Kasumi-1 (cell line): ENCODE results near the gene POLR2H.

Experiments used
- DNase-seq, 2 experiments: peaks; one replicate each; lab custom pipeline; 2025; lab: John Stamatoyannopoulos, UW

Gene POLR2H

GRCh38 chr3:184361532-184361931 lies at the start of gene POLR2H, which contains the start of gene CLCN2:
POLR2H (plus strand) TSS chr3:184361710; CDS start chr3:184363493, 1,783 bp downstream.
CLCN2 (minus strand) TSS chr3:184361605; CDS start chr3:184361479, 126 bp downstream.
- peak; percentile 47 to 52 for DNase-seq

GRCh38 chr3:184314363-184314699 lies 47.2 kb upstream of the POLR2H start, which contains the start of gene EIF4G1:
EIF4G1 (plus strand) TSS chr3:184314606; CDS start chr3:184315797, 1,191 bp downstream.
- DNase-seq, result peak; percentile 87 to 89

- peak; percentile 8 to 19 for DNase-seq
Measured at GRCh38 chr3:184314700-184315542, 46.6 kb upstream of the POLR2H start.

GRCh38 chr3:184315543-184315867 lies 46.0 kb upstream of the POLR2H start:
- no peak for DNase-seq

GRCh38 chr3:184315871-184316661 lies 45.4 kb upstream of the POLR2H start:
- DNase-seq, result no peak

GRCh38 chr3:184316792-184317191 lies 44.7 kb upstream of the POLR2H start:
- DNase-seq, result no peak

- DNase-seq, result no peak
Measured at GRCh38 chr3:184317201-184317600, 44.3 kb upstream of the POLR2H start.

GRCh38 chr3:184320104-184320445 lies 41.4 kb upstream of the POLR2H start:
- peak; percentile 72 to 74 for DNase-seq

- DNase-seq, result no peak
Measured at GRCh38 chr3:184321666-184322065, 39.8 kb upstream of the POLR2H start.

- DNase-seq, result no peak
Measured at GRCh38 chr3:184322731-184323487, 38.6 kb upstream of the POLR2H start.

GRCh38 chr3:184323696-184324095 lies 37.8 kb upstream of the POLR2H start:
- DNase-seq, result no peak

- DNase-seq, result no peak
Measured at GRCh38 chr3:184325269-184325668, 36.2 kb upstream of the POLR2H start.

GRCh38 chr3:184325715-184326369 lies 35.7 kb upstream of the POLR2H start:
- DNase-seq, result no peak

- no peak for DNase-seq
Measured at GRCh38 chr3:184327171-184327570, 34.3 kb upstream of the POLR2H start.

GRCh38 chr3:184328516-184328915 lies 33.0 kb upstream of the POLR2H start:
- DNase-seq, result no peak

- DNase-seq, result no peak
Measured at GRCh38 chr3:184332370-184333090, 29.0 kb upstream of the POLR2H start.

GRCh38 chr3:184333190-184333589 lies 28.3 kb upstream of the POLR2H start:
- no peak for DNase-seq

GRCh38 chr3:184333700-184334099 lies 27.8 kb upstream of the POLR2H start:
- DNase-seq, result no peak

- no peak for DNase-seq
Measured at GRCh38 chr3:184334470-184335158, 26.9 kb upstream of the POLR2H start.

- DNase-seq, result no peak
Measured at GRCh38 chr3:184335291-184335660, 26.2 kb upstream of the POLR2H start.
